Measurements from ENCODE around the gene CRELD1.

DNA sequence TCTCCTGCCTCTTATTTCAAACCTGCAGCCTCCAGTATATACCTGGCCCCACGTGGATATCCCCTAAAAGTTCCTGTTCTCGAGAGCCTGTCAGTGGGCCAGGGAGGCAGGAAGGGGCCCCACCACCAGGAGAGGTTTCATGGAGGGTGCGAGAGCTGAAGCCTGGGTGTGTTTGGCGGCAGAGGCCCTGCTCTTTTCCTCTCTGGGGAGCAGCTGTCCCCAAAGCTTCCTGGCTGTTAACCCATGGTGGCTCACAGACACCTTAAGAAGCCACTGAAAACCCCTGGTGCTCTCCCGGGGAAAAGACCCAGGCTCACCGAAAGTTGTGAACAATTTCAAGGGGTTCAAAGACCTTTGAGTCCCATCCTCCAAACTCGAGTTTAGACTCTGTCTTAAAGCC, 17.5 kb downstream of the CRELD1 start:
- TF ChIP-seq TARDBP (IDR thresholded peaks at IDR 0.05) (no peak), PKNOX1 (IDR thresholded peaks at IDR 0.05) (no peak), SP1 (IDR thresholded peaks at IDR 0.05) (no peak), LEF1 (IDR thresholded peaks at IDR 0.05; ENCODE audit: borderline replicate concordance) (no peak), HDGF (IDR thresholded peaks at IDR 0.05; ENCODE audit: borderline replicate concordance) (no peak)

All from HEK293T (cell line).